ENCODE results near the gene CMA1.
"Not testable (repeated sequence)": the region's sequence is repeated elsewhere in the genome, so short reads cannot be mapped to it uniquely, and the experiment has no call there.

CMA1 gene, protein sequence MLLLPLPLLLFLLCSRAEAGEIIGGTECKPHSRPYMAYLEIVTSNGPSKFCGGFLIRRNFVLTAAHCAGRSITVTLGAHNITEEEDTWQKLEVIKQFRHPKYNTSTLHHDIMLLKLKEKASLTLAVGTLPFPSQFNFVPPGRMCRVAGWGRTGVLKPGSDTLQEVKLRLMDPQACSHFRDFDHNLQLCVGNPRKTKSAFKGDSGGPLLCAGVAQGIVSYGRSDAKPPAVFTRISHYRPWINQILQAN

DNA sequence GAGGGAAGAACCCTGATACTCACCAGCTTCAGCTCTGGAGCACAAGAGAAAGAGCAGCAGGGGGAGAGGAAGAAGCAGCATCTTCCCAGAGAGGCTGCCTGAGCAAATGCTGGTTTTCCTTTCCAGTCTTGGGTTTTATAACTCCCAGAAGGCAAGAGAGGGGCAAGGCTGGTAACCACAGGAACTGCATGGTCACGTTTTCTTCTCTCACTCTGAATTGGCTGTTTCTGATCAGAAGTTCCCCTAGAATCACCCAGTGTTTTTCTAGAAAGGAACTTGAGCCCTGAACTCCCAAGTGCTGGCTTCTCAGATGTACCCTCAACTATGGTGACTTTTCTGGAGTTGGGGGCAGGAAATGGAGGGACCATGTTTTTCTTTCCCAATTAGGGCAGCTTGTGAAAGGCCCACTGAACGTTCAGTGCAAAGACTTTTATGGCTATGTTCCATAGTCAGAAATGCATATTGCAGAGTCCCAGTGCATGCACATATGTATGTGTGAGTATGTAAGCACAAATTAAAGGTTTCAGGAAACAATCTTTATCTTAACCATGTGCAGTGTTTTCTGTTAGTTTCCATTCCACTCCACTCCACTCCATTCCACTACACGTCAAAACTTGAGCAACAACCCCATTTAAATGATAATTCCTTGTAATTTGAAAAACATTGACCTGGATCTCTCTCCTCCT is at the start of gene CMA1:
TSS of gene CMA1 (minus strand) at position 111 of the 686 bp plus-strand sequence. CDS start at position 81, 30 bp downstream.
- DNase-seq (ENCODE audit: low spot score): no peak

DNA sequence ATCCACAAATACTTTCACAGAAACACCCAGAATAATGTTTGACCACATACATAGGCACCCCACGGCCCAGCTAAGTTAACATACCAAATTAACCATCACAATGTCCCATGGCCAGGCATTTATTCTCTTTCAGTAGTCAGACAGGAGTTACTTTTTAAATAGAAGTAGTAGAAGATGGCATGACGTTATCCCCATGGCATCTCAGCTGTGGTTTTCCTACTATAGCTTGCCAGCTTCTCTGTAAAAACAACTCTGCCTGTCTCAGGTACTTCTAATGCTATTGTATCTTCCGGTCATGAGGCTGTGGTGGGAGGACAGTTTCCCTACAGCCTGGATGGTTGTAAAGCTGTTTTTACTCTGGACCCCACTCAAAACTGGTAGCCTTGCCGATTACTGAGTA is 48.7 kb upstream of the CMA1 start:
- peak; percentile 76 for DNase-seq (ENCODE audit: low spot score)

DNA sequence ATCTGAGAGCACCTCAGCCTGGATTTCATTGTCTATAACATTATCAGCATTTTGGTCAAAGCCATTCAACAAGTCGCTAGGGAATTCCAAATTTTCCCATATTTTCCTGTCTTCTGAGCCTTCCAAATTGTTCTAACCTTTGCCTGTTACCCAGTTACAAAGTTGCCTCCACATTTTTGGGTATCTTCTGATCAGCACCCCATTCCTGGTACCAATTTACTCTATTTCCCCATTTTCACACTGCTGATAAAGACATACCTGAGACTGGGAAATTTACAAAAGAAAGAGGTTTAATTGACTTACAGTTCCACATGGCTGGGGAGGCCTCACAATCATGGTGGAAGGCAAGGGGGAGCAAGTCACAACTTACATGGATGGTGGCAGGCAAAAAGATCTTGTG is 41.0 kb upstream of the CMA1 start:
- DNase-seq (ENCODE audit: low spot score): not testable (repeated sequence)

DNA sequence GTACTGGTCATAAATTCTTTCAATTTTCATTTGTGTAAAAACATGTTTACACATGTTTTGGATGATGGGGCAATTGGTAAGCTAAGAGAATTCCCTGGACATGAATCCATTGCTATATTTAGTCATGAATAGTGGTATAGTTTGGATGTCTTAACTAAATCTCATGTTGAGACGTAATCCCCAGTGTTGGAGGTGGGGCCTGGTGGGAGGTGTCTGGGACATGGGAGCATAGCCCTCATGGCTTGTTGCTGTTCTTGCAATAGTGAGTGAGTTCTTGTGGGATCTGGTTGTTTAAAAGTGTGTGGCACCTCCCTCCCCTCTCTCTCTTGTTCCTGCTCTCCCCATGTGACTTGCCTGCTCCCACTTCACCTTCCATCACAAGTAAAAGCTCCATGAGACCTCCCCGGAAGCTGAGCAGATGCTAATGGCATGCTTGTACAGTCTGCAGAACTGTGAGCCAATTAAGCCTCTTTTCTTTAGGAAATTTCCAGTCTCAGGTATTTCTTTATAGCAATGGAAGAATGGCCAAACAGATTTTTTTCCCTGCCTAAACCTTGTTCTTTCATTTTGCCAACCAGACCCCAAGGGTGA is 34.4 kb upstream of the CMA1 start:
- no peak for DNase-seq (ENCODE audit: low spot score)

DNA sequence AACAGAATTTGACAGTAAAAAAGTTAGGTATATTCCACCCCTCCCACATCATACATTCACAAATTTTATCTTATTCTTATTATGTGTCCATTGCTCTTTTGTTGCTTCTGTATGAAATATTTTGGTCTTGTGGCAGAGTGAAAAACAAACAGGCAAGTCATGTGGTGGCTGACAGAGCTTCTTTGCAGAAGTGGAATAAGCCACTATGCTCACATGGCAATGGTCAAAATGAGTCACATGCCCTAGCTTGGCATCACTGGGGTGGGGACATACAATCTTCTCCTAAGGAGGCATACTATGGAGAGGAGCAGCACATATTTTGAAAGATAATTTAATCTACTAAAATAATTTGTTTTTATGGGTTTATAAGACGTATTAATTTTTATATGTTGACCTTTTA is 27.7 kb upstream of the CMA1 start:
- DNase-seq (ENCODE audit: low spot score): no peak

DNA sequence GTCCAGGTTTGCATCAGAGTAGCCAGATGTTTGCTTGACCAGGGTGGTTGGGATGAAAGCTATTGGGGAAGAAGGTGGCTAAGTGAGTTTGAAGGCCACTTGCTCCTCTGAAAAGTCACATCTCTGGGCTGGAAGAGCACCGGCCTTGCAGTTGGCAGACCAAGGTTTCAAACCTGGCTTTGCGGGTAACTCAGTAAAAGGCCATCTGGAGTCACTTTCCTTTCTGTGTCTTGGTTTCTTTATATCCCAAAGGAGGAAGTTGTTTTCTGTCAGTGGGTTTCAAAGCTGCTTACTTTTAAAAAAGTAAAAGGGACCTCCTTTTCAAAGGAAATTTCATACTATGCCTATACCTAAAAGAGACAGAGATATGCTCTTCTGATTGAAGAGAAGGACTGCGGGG is 26.2 kb upstream of the CMA1 start:
- DNase-seq (ENCODE audit: low spot score): no peak

DNA sequence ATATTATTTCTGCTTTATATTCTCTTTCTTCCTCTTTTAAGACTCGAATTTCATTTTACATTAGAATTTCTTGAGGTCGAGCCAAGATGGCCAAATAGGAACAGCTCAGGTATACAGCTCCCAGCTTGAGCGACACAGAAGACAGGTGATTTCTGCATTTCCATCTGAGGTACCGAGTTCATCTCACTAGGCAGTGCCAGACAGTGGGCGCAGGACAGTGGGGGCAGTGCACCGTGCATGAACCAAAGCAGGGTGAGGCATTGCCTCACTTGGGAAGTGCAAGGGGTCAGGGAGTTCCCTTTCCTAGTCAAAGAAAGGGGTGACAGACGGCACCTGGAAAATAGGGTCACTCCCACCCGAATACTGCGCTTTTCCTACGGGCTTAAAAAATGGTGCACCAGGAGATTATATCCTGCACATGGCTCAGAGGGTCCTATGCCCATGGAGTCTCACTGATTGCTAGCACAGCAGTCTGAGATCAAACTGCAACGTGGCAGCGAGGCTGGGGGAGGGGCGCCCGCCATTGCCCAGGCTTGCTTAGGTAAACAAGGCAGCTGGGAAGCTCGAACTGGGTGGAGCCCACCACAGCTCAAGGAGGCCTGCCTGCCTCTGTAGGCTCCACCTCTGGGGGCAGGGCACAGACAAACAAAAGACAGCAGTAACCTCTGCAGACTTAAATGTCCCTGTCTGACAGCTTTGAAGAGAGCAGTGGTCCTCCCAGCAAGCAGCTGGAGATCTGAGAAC is 18.0 kb upstream of the CMA1 start:
- DNase-seq (ENCODE audit: low spot score): not testable (repeated sequence)

DNA sequence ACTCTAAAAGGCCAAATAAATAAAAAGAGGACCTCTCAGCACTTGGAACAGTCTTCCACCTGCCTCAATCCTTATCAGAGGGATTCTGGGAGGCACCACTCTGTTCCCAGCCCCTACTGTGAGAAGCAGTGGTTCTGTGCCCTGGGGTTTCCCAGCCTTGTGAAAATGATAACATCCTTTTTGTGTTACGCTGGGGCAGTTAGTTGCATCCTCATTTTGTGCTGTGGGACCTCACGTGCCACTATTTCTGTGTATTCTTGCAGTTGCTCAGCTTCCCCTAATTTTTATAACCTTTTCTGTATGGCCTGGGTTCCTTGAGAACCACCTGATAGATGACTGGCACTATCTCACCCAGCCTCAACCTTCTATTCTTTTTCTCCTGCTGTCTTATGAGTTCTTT is 10.8 kb upstream of the CMA1 start:
- no peak for DNase-seq (ENCODE audit: low spot score)

DNA sequence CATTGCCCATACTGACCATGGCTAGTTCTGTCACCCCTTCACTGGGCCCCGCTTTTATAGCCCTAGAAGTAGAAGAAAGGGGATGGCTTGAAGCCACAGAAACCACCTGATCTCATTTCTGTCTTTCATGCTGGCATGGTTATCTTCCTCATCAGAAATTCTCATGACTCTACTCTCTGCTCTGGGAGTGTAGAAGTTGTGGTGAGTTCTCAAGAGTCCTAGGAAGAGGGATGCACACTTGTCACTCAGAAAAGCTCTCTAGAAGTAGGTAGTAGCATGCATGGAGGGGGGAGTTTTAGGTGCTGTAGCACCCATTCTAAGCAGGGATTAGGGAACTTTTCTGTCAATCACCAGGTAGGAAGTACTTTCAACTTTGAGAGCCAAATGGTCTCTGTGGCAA is 6.1 kb upstream of the CMA1 start:
- no peak for DNase-seq (ENCODE audit: low spot score)

DNA sequence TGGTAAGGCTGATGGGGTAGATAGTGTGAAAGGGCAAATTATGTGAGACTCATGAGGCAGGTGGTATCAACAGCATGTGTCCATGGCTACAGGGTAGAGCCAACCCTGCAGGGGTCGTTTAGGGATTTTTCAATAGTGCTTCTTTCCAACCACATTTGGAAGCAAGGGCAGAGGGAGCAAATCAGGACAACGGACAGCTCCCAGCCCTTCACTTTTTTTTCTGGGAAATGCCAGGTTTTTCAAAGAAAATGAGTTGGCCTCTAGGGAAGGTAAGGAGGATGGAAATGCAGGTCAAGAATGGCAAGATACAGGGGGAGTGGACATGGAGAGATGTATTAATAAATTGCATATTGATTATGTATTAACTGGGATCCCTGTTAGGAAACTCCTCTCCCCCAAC is 4.9 kb upstream of the CMA1 start:
- no peak for DNase-seq (ENCODE audit: low spot score)

DNA sequence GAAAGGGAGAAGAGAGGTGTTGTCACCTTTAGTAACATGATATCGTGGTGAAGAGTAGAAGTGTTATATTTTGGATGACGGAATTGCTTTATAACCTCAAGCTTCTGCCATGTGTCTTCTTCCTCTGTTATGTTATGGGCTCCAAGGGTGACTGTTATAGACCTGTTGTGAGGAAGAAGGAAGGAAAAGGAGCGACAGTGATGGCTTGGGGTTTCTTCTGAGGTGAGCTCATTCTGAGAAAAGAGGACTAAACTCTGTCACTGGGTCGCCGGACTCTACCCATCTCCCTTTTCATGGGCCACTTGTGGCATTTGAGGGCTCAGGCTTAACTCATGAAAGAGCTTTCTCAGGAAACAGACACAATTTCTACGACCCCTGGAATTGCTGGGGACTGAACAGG is 1.6 kb downstream of the CMA1 start:
- no peak for DNase-seq (ENCODE audit: low spot score)

DNA sequence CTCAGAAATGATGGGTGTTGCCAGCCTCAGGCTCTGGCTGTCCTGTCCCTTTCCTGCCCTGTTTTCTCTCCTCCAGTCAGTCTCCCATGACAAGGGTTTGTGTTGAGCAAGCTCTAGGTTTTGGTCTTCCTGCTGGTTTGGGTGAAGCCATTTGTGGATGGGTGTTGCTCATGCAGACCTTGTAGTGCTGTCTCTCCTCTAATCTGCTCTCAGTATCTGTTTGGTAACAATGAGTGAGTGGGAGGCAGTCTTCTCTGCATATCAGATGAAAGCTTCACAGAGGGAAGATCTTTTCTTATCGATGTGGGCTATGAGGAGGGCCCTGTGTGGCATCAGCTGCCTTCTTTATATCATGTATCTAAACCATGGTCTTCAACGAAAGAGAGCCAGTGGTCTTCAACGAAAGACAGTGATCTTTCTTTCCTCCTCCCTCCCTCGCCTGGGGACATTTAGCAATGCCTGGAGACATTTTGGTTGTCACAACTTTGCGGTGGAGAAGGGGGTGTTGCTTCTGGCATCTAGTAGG is 3.6 kb downstream of the CMA1 start:
- DNase-seq (ENCODE audit: low spot score): no peak

DNA sequence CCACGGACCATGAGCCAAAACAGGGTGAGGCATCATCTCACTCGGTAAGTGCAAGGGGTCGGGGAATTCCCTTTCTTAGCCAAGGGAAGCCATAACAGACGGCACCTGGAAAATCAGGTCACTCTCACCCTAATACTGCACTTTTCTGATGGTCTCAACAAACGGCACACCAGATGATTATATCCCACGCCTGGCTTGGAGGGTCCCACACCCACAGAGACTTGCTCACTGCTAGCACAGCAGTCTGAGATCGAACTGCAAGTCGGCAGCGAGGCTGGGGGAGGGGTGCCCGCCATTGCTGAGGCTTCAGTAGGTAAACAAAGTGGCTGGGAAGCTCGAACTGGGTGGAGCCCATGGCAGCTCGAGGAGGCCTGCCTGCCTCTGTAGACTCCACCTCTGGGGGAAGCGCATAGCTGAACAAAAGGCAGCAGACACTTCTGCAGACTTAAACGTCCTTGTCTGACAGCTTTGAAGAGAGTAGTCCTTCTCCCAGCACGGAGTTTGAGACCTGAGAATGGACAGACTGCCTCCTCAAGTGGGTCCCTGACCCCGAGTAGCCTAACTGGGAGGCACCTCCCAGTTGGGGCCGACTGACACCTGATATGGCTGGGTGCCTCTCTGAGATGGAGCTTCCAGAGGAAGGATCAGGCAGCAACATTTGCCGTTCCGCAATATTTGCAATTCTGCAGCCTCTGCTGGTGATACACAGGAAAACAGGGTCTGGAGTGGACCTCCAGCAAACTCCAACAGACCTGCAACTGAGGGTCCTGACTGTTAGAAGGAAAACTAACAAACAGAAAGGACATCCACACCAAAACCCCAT is 16.3 kb downstream of the CMA1 start:
- not testable (repeated sequence) for DNase-seq (ENCODE audit: low spot score)

DNA sequence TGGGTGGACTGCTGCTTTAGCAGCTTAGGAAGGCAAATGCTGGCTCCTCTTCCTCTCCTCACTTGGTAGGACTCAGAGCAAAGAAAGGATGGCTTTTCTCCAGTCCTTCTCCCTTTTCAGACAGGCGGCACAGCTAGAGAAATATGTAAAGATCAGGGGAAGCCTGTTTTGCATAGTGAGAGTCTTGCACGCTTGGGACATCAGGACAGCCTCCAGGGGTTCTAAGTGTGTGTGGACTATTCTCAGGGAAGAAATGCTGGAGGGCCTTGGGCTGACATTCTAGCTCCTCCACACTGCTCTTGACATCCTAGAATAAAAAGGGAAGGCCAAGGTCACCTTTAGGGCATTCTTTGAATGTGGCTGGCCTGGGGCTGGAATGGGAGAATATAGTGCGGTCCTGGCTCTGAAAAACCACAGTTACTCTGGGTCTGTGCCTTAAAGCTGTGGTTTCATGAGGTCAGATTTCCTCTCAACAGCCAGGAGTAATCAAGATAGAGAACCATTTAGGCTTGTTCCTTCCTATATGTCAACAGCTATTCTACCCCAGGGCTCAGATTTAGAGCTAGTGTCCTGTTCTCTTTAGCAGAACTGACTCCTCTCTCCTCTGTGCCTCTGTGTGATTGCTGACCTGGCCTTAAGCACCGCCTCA is 24.3 kb downstream of the CMA1 start:
- peak; percentile 3 for DNase-seq (ENCODE audit: low spot score)

DNA sequence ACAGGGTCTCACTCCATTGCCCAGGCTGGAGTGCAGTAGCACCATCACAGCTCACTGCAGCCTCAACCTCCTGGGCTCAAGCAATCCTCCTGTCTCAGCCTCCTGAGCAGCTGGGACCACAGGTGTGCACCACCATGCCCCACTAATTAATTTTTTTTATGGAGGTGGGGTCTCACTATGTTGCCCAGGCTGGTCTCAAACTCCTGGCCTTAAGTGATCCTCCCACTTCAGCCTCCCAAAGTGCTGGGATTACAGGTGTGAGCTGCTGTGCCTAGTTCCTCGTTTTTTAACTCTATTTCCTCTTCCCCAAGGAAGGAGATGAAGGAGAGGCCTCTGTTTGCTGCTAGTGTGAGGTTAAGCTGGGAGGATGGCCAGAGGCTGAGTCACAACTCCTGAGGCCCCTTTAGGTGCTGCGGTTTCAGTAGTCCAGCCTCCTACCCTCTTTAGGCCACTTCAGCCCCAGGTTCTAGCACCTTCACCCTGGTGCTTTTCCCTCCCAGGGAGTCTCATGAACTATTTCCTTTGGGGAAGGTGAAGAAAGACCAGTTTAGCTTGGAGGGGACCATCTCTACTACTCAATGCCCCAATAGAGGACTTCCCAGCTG is 25.3 kb downstream of the CMA1 start:
- DNase-seq (ENCODE audit: low spot score): not testable (repeated sequence)

DNA sequence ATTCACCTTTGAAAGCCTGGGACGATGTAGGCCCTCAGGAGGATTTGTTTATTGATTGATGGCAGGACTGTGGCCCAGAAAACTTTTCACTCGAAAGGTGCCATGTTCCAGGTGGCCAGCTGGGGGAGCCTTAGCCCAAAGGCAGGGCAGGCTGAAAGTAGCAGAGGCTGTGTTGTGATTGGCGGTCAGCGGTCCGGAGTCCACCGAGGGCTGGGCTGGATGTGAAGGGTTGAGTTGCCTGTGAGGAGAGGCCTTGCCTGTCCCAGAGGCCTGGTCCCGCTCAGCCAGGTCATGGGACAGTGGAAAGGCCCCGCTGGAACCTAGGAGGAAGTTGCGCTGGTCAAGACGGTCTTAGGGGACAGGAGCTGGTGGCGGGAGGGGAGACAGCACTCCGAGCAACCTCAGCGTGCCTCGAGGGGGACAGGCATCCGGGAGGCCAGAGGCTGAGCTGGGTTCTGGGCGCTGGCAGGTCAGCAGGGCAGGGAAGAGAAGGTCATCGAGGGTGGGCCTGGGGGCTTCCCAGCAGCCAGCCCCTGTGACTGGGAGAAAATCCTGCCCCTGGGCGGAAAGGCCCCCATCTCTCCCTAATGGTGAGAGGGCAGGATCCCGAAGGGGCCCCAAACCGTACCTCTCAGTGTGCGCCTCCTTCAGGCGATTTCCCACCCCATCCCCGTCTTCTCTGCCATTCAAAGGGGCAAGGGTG is 26.3 kb downstream of the CMA1 start:
- DNase-seq (ENCODE audit: low spot score): peak; percentile 35

DNA sequence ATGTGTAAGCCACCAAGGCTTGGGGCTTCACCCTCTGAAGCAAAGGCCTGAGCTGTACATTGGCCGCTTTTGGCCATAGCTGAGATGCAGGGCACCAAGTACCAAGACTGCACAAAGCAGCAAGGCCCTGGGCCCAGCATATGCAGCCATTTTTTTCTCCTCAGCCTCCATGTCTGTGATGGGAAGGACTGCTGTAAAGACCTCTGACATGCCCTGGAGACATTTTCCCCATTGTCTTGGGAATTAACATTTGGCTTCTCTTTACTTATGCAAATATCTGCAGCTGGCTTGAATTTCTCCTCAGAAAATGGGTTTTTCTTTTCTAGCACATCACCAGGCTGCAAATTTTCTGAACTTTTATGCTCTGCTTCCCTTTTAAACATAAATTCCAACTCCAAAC is 28.1 kb downstream of the CMA1 start:
- DNase-seq (ENCODE audit: low spot score): not testable (repeated sequence)

DNA sequence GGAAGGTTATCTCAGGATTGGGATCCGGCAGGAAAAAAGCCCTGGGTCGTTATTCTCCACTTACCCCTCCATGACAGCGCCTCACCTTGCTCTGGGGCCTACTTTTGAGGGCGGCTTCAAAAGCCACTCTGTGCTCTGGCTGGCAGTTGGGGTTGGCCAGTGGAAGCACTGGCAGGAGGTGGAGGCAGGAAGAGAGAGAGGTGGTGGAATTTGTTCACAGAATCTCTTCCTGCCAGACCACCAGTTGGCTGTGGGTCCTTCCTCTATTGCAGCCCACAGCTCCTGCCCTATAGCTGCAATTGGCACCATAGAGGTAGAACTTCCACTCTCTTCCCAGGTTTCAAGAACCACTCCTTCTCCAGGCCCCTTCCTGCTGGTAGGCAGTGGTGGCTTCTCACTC is 32.8 kb downstream of the CMA1 start:
- DNase-seq (ENCODE audit: low spot score): no peak

DNA sequence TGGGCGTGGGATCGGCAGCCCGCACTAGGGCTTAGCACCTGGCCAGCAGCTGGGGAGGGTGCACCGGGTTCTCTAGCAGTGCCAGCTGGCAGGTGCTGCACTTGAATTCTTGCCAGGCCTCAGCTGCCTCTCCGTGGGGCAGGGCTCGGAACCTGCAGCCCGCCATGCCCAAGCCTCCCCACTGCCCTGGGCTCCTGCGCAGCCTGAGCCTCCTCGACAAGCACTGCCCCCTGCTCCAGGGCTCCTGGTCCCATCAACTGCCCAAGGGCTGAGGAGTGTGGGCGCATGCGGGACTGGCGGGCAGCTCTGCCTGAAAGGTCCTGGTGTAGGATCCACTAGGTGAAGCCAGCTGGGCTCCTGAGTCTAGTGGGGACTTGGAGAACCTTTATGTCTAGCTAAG is 34.9 kb downstream of the CMA1 start:
- DNase-seq (ENCODE audit: low spot score): no peak

DNA sequence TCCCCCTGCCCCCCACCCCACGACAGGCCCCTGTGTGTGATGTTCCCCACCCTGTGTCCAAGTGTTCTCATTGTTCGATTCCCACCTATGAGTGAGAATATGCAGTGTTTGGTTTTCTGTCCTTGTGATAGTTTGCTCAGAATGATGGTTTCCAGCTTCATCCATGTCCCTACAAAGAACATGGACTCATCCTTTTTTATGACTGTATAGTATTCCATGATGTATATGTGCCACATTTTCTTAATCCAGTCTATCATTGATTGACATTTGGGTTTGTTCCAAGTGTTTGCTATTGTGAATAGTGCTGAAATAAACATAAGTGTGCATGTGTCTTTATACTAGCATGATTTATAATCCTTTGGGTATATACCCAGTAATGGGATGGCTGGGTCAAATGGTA is 37.6 kb downstream of the CMA1 start:
- not testable (repeated sequence) for DNase-seq (ENCODE audit: low spot score)
